SK-N-SH treated with all-trans-retinoic acid at 6 μM for 48 hours (cell line): ENCODE data around the gene ZNF488.

ENCODE experiments used
- ATAC-seq: fragments of 200-7000 bp; cut with Tn5 transposase; 3 replicates; pipeline ENCODE4 v1.9.1; 2020; ENCODE audit warnings: mild to moderate bottlenecking, moderate library complexity
- ARNTL ChIP-seq: fragments of 450-650 bp; formaldehyde crosslinking; IDR thresholded peaks from 2 replicates; pipeline ENCODE4 v1.5.0; 2020; ENCODE audit warnings: low read depth, mild to moderate bottlenecking, moderate library complexity, borderline replicate concordance
- BACH2 ChIP-seq: fragments of 250-450 bp; sonication (Bioruptor Pico); IDR thresholded peaks from 2 replicates; pipeline ENCODE4 v1.9.0; 2021; ENCODE audit warnings: mild to moderate bottlenecking, borderline replicate concordance
- CSDC2 ChIP-seq: fragments of 250-450 bp; sonication (Bioruptor Pico); IDR thresholded peaks from 2 replicates; pipeline ENCODE4 v1.5.0; 2020; ENCODE audit warnings: mild to moderate bottlenecking, moderate library complexity
- ESRRG ChIP-seq: fragments of 250-450 bp; sonication (Bioruptor Pico); IDR thresholded peaks from 2 replicates; pipeline ENCODE4 v1.6.1; 2021; ENCODE audit warnings: mild to moderate bottlenecking
- GLIS3 ChIP-seq: fragments of 250-450 bp; sonication (Bioruptor Pico); IDR thresholded peaks from 2 replicates; pipeline ENCODE4 v1.5.0; 2020; ENCODE audit warnings: mild to moderate bottlenecking, moderate library complexity
- OSR1 ChIP-seq: fragments of 250-450 bp; sonication (Bioruptor Pico); IDR thresholded peaks from 2 replicates; pipeline ENCODE4 v1.8.0; 2022; ENCODE audit warnings: moderate library complexity, mild to moderate bottlenecking, inconsistent platforms
- RARB ChIP-seq: fragments of 250-450 bp; sonication (Bioruptor Pico); IDR thresholded peaks from 2 replicates; pipeline ENCODE4 v1.8.0; 2021; ENCODE audit warnings: mild to moderate bottlenecking, moderate library complexity
- ZFP3 ChIP-seq: fragments of 250-450 bp; sonication (Bioruptor Pico); IDR thresholded peaks from 2 replicates; pipeline ENCODE4 v1.5.0; 2020; ENCODE audit warnings: mild to moderate bottlenecking, moderate library complexity
- ZFP30 ChIP-seq: fragments of 450-650 bp; formaldehyde crosslinking; IDR thresholded peaks from 2 replicates; pipeline ENCODE4 v1.5.0; 2022; ENCODE audit warnings: mild to moderate bottlenecking, moderate library complexity
- ZNF565 ChIP-seq: fragments of 450-650 bp; formaldehyde crosslinking; conservative IDR thresholded peaks from 2 replicates; pipeline ENCODE4 v1.5.0; 2020; ENCODE audit warnings: low read depth, mild to moderate bottlenecking, moderate library complexity
- ZNF70 ChIP-seq: fragments of 450-650 bp; formaldehyde crosslinking; IDR thresholded peaks from 2 replicates; pipeline ENCODE4 v1.5.0; 2020; ENCODE audit warnings: mild to moderate bottlenecking, moderate library complexity
- ZNF8 ChIP-seq: fragments of 450-650 bp; formaldehyde crosslinking; IDR thresholded peaks from 2 replicates; pipeline ENCODE4 v1.5.0; 2020; ENCODE audit warnings: mild to moderate bottlenecking, moderate library complexity
- TF ChIP-seq, protein P1 (sequence below): fragments of 250-450 bp; sonication (Bioruptor Pico); IDR thresholded peaks from 2 replicates; pipeline ENCODE4 v1.5.0; 2020; ENCODE audit warnings: mild to moderate bottlenecking, moderate library complexity
- TF ChIP-seq, protein P2 (sequence below): fragments of 250-450 bp; sonication (Bioruptor Pico); IDR thresholded peaks from 2 replicates; pipeline ENCODE4 v1.8.0; 2020; ENCODE audit warnings: mild to moderate bottlenecking, moderate library complexity, borderline replicate concordance
- TF ChIP-seq, protein P3 (sequence below): fragments of 250-450 bp; sonication (Bioruptor Pico); IDR thresholded peaks from 2 replicates; pipeline ENCODE4 v1.5.1; 2021; ENCODE audit warnings: mild to moderate bottlenecking, moderate library complexity

ZNF488 gene

DNA sequence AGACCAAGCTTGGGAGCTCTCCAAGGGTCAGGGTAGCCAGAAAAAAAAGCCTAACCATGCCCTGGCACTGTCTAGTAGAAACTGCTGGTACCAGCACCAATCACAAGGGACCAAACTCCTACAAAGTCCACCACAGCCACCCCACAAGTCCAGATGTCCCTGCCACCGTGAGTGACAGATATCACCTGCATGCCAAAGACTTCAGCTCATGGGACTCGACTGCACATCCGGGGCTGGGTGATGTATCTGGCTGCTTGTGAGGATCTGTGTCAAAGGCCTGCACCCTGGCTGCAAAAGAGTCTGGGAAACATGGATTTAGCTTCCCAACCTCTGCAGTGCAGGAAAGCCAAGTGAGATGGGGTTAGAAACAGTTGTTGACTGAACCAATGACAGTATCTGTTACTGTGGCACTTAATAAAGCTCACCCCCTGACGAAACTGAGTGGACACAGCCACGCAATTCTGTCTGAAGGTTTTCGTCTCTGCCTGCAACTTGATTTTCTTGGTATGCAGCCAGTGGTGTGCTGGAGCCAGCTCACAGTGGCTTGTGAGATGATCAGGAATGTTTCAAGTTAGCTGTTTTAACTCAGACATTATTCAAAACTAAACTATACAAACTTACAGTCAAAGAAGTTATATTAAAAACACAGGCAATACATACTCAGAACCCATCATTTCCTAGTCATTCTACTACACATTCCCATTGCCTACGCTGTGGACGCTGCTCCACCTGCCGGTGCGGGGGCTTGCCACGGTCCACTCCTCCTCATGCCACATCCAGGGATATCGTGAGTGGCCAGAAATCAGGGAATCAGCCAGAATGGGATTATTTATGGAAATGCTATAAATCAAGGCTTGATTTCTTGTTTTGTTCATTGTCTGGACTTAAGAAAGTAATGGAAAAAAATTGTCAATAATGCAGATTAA, 9.2 kb downstream of the ZNF488 start (continued):
- TF ChIP-seq, protein P1, sequence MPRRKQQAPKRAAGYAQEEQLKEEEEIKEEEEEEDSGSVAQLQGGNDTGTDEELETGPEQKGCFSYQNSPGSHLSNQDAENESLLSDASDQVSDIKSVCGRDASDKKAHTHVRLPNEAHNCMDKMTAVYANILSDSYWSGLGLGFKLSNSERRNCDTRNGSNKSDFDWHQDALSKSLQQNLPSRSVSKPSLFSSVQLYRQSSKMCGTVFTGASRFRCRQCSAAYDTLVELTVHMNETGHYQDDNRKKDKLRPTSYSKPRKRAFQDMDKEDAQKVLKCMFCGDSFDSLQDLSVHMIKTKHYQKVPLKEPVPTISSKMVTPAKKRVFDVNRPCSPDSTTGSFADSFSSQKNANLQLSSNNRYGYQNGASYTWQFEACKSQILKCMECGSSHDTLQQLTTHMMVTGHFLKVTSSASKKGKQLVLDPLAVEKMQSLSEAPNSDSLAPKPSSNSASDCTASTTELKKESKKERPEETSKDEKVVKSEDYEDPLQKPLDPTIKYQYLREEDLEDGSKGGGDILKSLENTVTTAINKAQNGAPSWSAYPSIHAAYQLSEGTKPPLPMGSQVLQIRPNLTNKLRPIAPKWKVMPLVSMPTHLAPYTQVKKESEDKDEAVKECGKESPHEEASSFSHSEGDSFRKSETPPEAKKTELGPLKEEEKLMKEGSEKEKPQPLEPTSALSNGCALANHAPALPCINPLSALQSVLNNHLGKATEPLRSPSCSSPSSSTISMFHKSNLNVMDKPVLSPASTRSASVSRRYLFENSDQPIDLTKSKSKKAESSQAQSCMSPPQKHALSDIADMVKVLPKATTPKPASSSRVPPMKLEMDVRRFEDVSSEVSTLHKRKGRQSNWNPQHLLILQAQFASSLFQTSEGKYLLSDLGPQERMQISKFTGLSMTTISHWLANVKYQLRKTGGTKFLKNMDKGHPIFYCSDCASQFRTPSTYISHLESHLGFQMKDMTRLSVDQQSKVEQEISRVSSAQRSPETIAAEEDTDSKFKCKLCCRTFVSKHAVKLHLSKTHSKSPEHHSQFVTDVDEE = no peak
- TF ChIP-seq, all 23 proteins: peak for 0

DNA sequence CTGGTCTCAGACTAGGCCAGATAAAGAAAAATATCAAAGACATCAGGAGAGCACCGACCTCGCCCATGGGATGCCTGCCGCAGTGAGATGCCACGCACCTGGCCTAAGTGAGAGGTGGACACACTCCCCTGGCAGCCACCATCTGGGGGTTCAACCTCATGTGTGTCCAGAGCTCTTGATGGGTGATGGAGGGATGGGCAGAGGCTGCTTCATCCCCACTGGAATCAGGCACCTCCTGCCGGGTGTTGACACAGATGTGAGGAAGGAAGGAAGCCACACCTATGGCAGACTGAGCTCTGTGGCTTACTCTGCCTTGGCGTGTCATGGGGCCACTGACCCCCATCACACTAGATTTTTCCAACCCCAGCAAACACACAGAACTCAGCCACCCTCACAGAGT, 11.4 kb downstream of the ZNF488 start:
- no peak for ATAC-seq
- TF ChIP-seq ESRRG (CRISPR knock-in tag) = no peak
- TF ChIP-seq, protein P2, sequence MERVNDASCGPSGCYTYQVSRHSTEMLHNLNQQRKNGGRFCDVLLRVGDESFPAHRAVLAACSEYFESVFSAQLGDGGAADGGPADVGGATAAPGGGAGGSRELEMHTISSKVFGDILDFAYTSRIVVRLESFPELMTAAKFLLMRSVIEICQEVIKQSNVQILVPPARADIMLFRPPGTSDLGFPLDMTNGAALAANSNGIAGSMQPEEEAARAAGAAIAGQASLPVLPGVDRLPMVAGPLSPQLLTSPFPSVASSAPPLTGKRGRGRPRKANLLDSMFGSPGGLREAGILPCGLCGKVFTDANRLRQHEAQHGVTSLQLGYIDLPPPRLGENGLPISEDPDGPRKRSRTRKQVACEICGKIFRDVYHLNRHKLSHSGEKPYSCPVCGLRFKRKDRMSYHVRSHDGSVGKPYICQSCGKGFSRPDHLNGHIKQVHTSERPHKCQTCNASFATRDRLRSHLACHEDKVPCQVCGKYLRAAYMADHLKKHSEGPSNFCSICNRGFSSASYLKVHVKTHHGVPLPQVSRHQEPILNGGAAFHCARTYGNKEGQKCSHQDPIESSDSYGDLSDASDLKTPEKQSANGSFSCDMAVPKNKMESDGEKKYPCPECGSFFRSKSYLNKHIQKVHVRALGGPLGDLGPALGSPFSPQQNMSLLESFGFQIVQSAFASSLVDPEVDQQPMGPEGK (CRISPR knock-in tag) = no peak
- TF ChIP-seq BACH2 (CRISPR knock-in tag) = no peak
- TF ChIP-seq ARNTL (CRISPR knock-in tag) = no peak
- TF ChIP-seq OSR1 (CRISPR knock-in tag) = no peak
- TF ChIP-seq GLIS3 = no peak
- TF ChIP-seq, protein P3, sequence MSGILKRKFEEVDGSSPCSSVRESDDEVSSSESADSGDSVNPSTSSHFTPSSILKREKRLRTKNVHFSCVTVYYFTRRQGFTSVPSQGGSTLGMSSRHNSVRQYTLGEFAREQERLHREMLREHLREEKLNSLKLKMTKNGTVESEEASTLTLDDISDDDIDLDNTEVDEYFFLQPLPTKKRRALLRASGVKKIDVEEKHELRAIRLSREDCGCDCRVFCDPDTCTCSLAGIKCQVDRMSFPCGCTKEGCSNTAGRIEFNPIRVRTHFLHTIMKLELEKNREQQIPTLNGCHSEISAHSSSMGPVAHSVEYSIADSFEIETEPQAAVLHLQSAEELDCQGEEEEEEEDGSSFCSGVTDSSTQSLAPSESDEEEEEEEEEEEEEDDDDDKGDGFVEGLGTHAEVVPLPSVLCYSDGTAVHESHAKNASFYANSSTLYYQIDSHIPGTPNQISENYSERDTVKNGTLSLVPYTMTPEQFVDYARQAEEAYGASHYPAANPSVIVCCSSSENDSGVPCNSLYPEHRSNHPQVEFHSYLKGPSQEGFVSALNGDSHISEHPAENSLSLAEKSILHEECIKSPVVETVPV (CRISPR knock-in tag) = no peak
- no peak for TF ChIP-seq ZNF70 (CRISPR knock-in tag)
- TF ChIP-seq, all 23 proteins: peak for 0

DNA sequence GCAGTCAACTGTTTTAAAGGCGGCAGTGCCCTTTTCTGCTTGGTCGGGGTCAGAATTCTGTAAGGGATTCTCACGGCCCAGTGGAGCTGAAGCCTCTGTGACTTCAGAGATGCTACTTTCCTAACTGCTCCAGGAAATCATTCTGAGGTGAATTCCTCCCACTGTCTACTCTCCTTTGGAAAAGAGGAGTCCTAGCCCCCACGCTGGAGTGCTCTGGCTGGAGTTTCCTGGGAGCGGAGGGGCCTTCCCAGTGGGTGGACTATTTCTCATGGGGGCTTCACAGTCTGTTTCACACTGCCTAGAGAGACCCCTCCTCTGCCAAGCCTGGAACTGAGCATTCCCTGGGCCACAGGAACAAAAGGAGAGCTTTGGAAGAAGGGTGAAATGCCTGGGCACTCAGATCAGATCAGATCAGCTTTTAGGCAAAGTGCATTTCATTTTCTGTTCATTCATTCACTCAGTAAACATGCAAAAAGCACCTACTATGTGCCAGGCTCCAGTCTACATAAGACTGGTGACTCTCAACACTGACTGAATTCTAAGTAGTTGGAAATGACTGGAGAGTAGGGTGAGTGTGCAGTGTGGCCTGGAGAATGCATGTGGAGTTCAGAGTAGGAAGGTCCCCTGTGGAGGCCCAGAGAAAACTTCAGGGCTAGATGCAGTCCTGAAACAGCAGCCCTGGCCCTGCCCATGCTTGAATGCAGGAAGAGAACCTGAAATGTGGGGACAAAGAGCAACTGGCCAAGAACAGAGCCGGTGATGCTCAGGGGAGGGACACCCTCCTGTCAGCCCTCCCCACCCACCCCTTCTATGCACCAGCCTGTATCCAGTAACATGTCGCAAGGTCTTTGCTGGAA, 12.2 kb downstream of the ZNF488 start:
- ATAC-seq = no peak
- TF ChIP-seq ZNF8 (no peak), OSR1 (CRISPR knock-in tag) (no peak)
- TF ChIP-seq, protein P3 (CRISPR knock-in tag) = no peak

DNA sequence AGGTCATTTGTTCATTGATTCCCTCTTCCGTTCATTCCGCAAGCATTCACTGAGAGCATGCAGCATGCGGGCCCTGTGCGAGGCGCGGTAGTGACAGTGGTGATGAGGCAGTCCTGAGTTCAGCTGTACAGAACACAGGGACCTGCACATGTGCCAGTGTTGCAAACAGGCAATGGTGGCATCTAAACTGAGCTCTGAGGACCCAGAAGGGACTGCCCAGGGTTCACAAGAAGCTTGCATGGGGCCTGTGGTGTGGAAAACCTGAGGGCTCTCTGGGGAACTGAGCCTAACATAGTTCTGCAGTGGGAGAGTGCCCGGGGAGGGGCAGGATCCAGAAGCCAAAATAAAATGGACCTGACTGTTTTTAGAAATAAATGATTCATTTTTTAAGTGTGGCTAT, 13.2 kb downstream of the ZNF488 start:
- TF ChIP-seq CSDC2 (CRISPR knock-in tag) = no peak
- TF ChIP-seq, all 23 proteins: peak for 0
- ATAC-seq = no peak

DNA sequence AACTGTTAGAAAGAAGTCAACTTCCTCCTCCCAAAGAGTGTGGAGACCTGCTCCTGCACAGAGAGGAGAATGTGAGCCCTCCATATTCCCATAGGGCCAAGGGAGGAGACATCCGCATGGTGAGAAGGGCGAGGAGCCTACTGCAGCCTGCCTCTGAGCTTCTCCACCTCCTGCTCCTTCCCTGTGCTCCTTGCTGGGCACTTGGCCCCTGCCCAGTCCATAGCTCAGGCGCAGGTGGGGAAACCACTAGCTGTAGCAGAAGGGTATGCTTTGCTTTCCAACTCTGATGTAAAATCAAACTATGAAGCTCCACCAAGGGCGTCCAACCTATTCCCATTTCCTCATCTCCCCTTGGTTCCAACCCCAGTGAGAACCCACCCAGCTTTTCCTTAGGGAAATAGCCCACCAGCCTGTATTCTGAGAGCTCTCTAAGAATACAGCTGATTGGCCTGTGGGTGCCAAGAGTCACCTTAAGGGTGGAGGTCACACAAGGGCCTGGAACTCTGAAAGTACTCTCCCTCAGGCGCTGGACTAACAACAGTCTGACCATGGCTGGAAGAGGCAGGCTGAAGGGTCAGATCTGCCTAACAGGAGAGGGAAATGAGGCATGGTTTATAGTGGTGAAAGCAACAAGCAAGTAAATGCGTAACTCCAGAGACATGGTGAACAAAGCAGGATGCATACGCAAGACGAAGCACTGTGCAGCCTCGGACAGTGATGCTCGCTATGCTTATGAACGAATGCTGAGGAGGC, 13.9 kb downstream of the ZNF488 start:
- no peak for ATAC-seq
- no peak for TF ChIP-seq CSDC2 (CRISPR knock-in tag)
- TF ChIP-seq ZFP3 (CRISPR knock-in tag) = no peak
- no peak for TF ChIP-seq ZFP30 (CRISPR knock-in tag)
- TF ChIP-seq BACH2 (CRISPR knock-in tag) = no peak
- TF ChIP-seq RARB = no peak
- TF ChIP-seq ZNF565 (CRISPR knock-in tag) = no peak
- TF ChIP-seq ZNF70 (CRISPR knock-in tag) = no peak
